GM12892 (cell line): ENCODE data around the gene LRMDA.

ENCODE experiments used
- POLR2A ChIP-seq: IDR thresholded peaks from 2 replicates; pipeline ENCODE4 v1.6.1; 2011; ENCODE audit warnings: low read depth, low read length, control low read depth
- POLR2AphosphoS5 ChIP-seq: IDR thresholded peaks from 2 replicates; pipeline ENCODE4 v1.6.1; 2011; ENCODE audit warnings: low read depth, low read length, control low read depth
- TAF1 ChIP-seq: IDR thresholded peaks from 2 replicates; pipeline ENCODE4 v1.6.1; 2011; ENCODE audit warnings: low read depth, mild to moderate bottlenecking, control low read depth, low read length, borderline replicate concordance

- no peak for TF ChIP-seq POLR2AphosphoS5
- no peak for TF ChIP-seq POLR2A
- TF ChIP-seq TAF1, result no peak
Measured at GRCh38 chr10:75602341-75602740, 170.9 kb downstream of the LRMDA start.
